Trophoblast cell (in vitro differentiated cells and primary cell): ENCODE measurements around the gene IPO8.

Source experiments
- DNase-seq, 2 donors: peaks; one replicate each; pipeline ENCODE4 v3.0.0-alpha.2; 2016
- H2AFZ ChIP-seq: 2 replicates; pipeline ENCODE4 v1.6.1; 2013; ENCODE audit warnings: low read length, moderate library complexity, mild to moderate bottlenecking; ENCODE audit not compliant: insufficient read depth, poor library complexity
- H2AK5ac ChIP-seq: 2 replicates; pipeline ENCODE4 v1.6.1; 2013; ENCODE audit warnings: mild to moderate bottlenecking, low read length
- H2BK120ac ChIP-seq: 2 replicates; pipeline ENCODE4 v1.6.1; 2013; ENCODE audit warnings: low read length, mild to moderate bottlenecking, moderate library complexity; ENCODE audit not compliant: insufficient read depth, poor library complexity
- H2BK12ac ChIP-seq: 2 replicates; pipeline ENCODE4 v1.6.1; 2013; ENCODE audit warnings: mild to moderate bottlenecking, low read length, moderate library complexity
- H2BK5ac ChIP-seq: 2 replicates; pipeline ENCODE4 v1.6.1; 2013; ENCODE audit warnings: low read length, low read depth, moderate library complexity, mild to moderate bottlenecking; ENCODE audit not compliant: poor library complexity
- H3K14ac ChIP-seq: 2 replicates; pipeline ENCODE4 v1.6.1; 2013; ENCODE audit warnings: mild to moderate bottlenecking, low read length
- H3K18ac ChIP-seq: 2 replicates; pipeline ENCODE4 v1.6.1; 2013; ENCODE audit warnings: mild to moderate bottlenecking, low read length
- H3K23ac ChIP-seq: 2 replicates; pipeline ENCODE4 v1.6.1; 2013; ENCODE audit warnings: low read length
- H3K27ac ChIP-seq: 2 replicates; pipeline ENCODE4 v1.5.1; 2013; ENCODE audit warnings: low read depth, mild to moderate bottlenecking, inconsistent platforms, low read length, moderate library complexity
- H3K27me3 ChIP-seq: 2 replicates; pipeline ENCODE4 v1.6.1; 2013; ENCODE audit warnings: inconsistent platforms, mild to moderate bottlenecking, low read length, moderate library complexity; ENCODE audit not compliant: insufficient read depth
- H3K36me3 ChIP-seq, 2 experiments: 1 replicate in 1 of 2; 2 replicates in 1 of 2; pipeline ENCODE4 v1.6.1; 2013; ENCODE audit warnings: low read length in 2 of 2, mild to moderate bottlenecking in 2 of 2, moderate library complexity in 1 of 2; ENCODE audit not compliant: insufficient read depth in 2 of 2, control insufficient read depth in 1 of 2
- H3K4ac ChIP-seq: 2 replicates; pipeline ENCODE4 v1.6.1; 2013; ENCODE audit warnings: low read depth, mild to moderate bottlenecking, low read length, moderate library complexity
- H3K4me1 ChIP-seq, 2 experiments: 1 replicate in 1 of 2; 2 replicates in 1 of 2; pipeline ENCODE4 v1.6.1; 2013; ENCODE audit warnings: low read length in 2 of 2, mild to moderate bottlenecking in 2 of 2, moderate library complexity in 1 of 2; ENCODE audit not compliant: insufficient read depth in 2 of 2, control insufficient read depth in 1 of 2
- H3K4me2 ChIP-seq: 2 replicates; pipeline ENCODE4 v1.6.1; 2013; ENCODE audit warnings: inconsistent platforms, mild to moderate bottlenecking, low read length, moderate library complexity
- H3K4me3 ChIP-seq: 2 replicates; pipeline ENCODE4 v1.5.1; 2013; ENCODE audit warnings: mild to moderate bottlenecking, low read depth, low read length, inconsistent platforms
- H3K79me1 ChIP-seq: one replicate; pipeline ENCODE4 v1.6.1; 2013; ENCODE audit warnings: low read length
- H3K79me2 ChIP-seq: 2 replicates; pipeline ENCODE4 v1.6.1; 2013; ENCODE audit warnings: low read length, mild to moderate bottlenecking; ENCODE audit not compliant: control insufficient read depth, insufficient read depth, poor library complexity
- H3K9ac ChIP-seq: 2 replicates; pipeline ENCODE4 v1.6.1; 2013; ENCODE audit warnings: mild to moderate bottlenecking, low read length
- H3K9me3 ChIP-seq: 2 replicates; pipeline ENCODE4 v1.6.1; 2013; ENCODE audit warnings: low read depth, mild to moderate bottlenecking, control low read depth, inconsistent platforms, low read length; ENCODE audit not compliant: insufficient read depth
- H4K12ac ChIP-seq: 2 replicates; pipeline ENCODE4 v1.6.1; 2013; ENCODE audit warnings: low read depth, mild to moderate bottlenecking, low read length, moderate library complexity
- H4K8ac ChIP-seq: 2 replicates; pipeline ENCODE4 v1.6.1; 2013; ENCODE audit warnings: low read depth, mild to moderate bottlenecking, low read length, moderate library complexity
- H4K91ac ChIP-seq: one replicate; pipeline ENCODE4 v1.6.1; 2013; ENCODE audit warnings: low read depth, mild to moderate bottlenecking, low read length, moderate library complexity
- WGBS: extraction: QIAGEN DNeasy Blood & Tissue Kit; methylation state at CpG from one replicate; pipeline ENCODE4 v1.1.7; 2013; ENCODE audit warnings: missing lambda C conversion rate; ENCODE audit not compliant: insufficient read length, insufficient coverage; ENCODE audit errors: extremely low coverage; 5-methylcytosine and 5-hydroxymethylcytosine counted together

IPO8 gene

GRCh38 chr12:30599608-30600007 is 96.1 kb downstream of the IPO8 start:
- H3K23ac ChIP-seq, result no peak overlapping the region
- H4K8ac ChIP-seq, result no peak overlapping the region
- no peaks in the 10 kb centered on the region for H3K79me2 ChIP-seq
- peaks cover 0 to 2% of the 10 kb centered on the region in 2 experiments for H3K4me1 ChIP-seq
- no peak for DNase-seq
- H3K4me3 ChIP-seq, result no peak overlapping the region
- no peak overlapping the region for H4K91ac ChIP-seq
- H3K4ac ChIP-seq, result no peak overlapping the region
- no peaks in the 10 kb centered on the region for H3K36me3 ChIP-seq
- H3K9ac ChIP-seq, result no peak overlapping the region
- no peak overlapping the region for H2BK5ac ChIP-seq
- H2AK5ac ChIP-seq, result no peak overlapping the region
- WGBS, result no CpG with 5 or more reads among the region's 2 CpGs
- H2AFZ ChIP-seq, result no peak overlapping the region
- no peak overlapping the region for H3K18ac ChIP-seq
- H4K12ac ChIP-seq, result no peak overlapping the region
- H3K79me1 ChIP-seq, result no peaks in the 10 kb centered on the region
- no peak overlapping the region for H3K4me2 ChIP-seq
- no peak overlapping the region for H2BK12ac ChIP-seq
- no peak overlapping the region for H2BK120ac ChIP-seq
- H3K27ac ChIP-seq, result no peak overlapping the region
- peaks cover 5% of the 10 kb centered on the region for H3K9me3 ChIP-seq
- no peaks in the 10 kb centered on the region for H3K27me3 ChIP-seq
- H3K14ac ChIP-seq, result no peak overlapping the region

GRCh38 chr12:30598889-30599288 is 96.8 kb downstream of the IPO8 start:
- no peak overlapping the region for H3K9ac ChIP-seq
- H3K14ac ChIP-seq, result no peak overlapping the region
- no peak overlapping the region for H2BK12ac ChIP-seq
- H3K4me2 ChIP-seq, result no peak overlapping the region
- no peak overlapping the region for H3K4me3 ChIP-seq
- H4K8ac ChIP-seq, result no peak overlapping the region
- no peak overlapping the region for H3K23ac ChIP-seq
- H3K79me2 ChIP-seq, result no peaks in the 10 kb centered on the region
- no peak overlapping the region for H3K18ac ChIP-seq
- H3K79me1 ChIP-seq, result no peaks in the 10 kb centered on the region
- H3K9me3 ChIP-seq, result peaks cover 4% of the 10 kb centered on the region
- no peaks in the 10 kb centered on the region for H3K4me1 ChIP-seq
- no CpG with 5 or more reads among the region's 7 CpGs for WGBS
- H2BK120ac ChIP-seq, result no peak overlapping the region
- no peaks in the 10 kb centered on the region for H3K36me3 ChIP-seq
- H4K91ac ChIP-seq, result no peak overlapping the region
- H3K4ac ChIP-seq, result no peak overlapping the region
- H3K27me3 ChIP-seq, result no peaks in the 10 kb centered on the region
- H3K27ac ChIP-seq, result no peak overlapping the region
- H4K12ac ChIP-seq, result no peak overlapping the region
- H2AK5ac ChIP-seq, result no peak overlapping the region
- no peak for DNase-seq
- no peak overlapping the region for H2AFZ ChIP-seq
- no peak overlapping the region for H2BK5ac ChIP-seq

DNA sequence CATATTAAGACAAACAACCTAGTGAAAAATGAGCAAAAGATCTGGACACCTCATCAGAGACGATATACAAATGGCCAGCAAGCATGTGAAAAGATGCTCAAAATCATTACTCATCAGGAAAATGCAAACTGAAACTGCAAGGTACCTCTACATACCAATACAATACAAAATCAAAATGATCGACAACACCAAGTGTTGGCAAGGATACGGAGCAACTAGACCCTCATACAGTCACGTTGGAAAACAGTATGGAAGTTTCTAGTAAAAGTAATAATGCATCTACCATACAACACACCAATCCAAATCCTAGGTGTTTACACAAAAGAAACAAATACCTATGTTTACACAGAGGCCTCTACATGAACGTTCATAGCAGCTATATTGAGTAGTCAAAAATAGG is 99.9 kb downstream of the IPO8 start:
- H3K4ac ChIP-seq, result no peak overlapping the region
- H2BK120ac ChIP-seq, result no peak overlapping the region
- H4K8ac ChIP-seq, result no peak overlapping the region
- H4K91ac ChIP-seq, result no peak overlapping the region
- no peak overlapping the region for H3K27ac ChIP-seq
- no peak overlapping the region for H3K23ac ChIP-seq
- no CpG with 5 or more reads among the region's 5 CpGs for WGBS
- H2BK12ac ChIP-seq, result no peak overlapping the region
- no peak overlapping the region for H4K12ac ChIP-seq
- H2AK5ac ChIP-seq, result no peak overlapping the region
- no peak overlapping the region for H3K9ac ChIP-seq
- H3K79me1 ChIP-seq, result no peaks in the 10 kb centered on the region
- H3K4me2 ChIP-seq, result no peak overlapping the region
- H3K4me3 ChIP-seq, result no peak overlapping the region
- no peak overlapping the region for H3K14ac ChIP-seq
- no peaks in the 10 kb centered on the region for H3K79me2 ChIP-seq
- H2AFZ ChIP-seq, result no peak overlapping the region
- H2BK5ac ChIP-seq, result no peak overlapping the region
- H3K18ac ChIP-seq, result no peak overlapping the region
- no peaks in the 10 kb centered on the region for H3K4me1 ChIP-seq
- H3K36me3 ChIP-seq, result no peaks in the 10 kb centered on the region
- no peaks in the 10 kb centered on the region for H3K27me3 ChIP-seq
- no peaks in the 10 kb centered on the region for H3K9me3 ChIP-seq
- DNase-seq, result no peak

- Histone ChIP-seq H2AFZ (no peak overlapping the region), H2BK5ac (no peak overlapping the region), H3K4ac (no peak overlapping the region), H2BK12ac (no peak overlapping the region), H3K36me3 (no peaks in the 10 kb centered on the region), H2BK120ac (no peak overlapping the region), H3K4me3 (no peak overlapping the region), H3K79me2 (no peaks in the 10 kb centered on the region), H3K27me3 (no peaks in the 10 kb centered on the region), H4K8ac (no peak overlapping the region), H3K79me1 (no peaks in the 10 kb centered on the region), H3K14ac (no peak overlapping the region), H3K4me2 (no peak overlapping the region), H3K27ac (no peak overlapping the region), H2AK5ac (no peak overlapping the region), H3K4me1 (no peaks in the 10 kb centered on the region), H3K23ac (no peak overlapping the region), H3K9me3 (no peaks in the 10 kb centered on the region), H3K18ac (no peak overlapping the region), H4K12ac (no peak overlapping the region), H3K9ac (no peak overlapping the region), H4K91ac (no peak overlapping the region)
- no peak for DNase-seq
- WGBS, result no CpG with 5 or more reads among the region's 1 CpG
These were observed 101.2 kb downstream of the IPO8 start for GRCh38 chr12:30594509-30594908.
